HepG2 (cell line): ENCODE measurements around the gene TCFL5. TPM values are rescaled to one million over a fixed set of nuclear protein-coding genes. Genes with fewer than 3 reads are reported as not detected.

Source experiments
- KLF16 ChIP-seq, 2 experiments: sonication (generic) in 1 of 2; formaldehyde crosslinking in 1 of 2; IDR thresholded peaks; 2 replicates each; pipeline versions ENCODE4 v1.6.1 to v1.8.0; 2016 to 2023; ENCODE audit warnings: missing genetic modification reagents in 2 of 2, missing compliant biosample characterization in 1 of 2
- POLR2AphosphoS5 ChIP-seq: IDR thresholded peaks from 2 replicates; pipeline ENCODE4 v1.6.1; 2012; ENCODE audit warnings: low read depth, low read length
- TCF7L2 ChIP-seq: IDR thresholded peaks from 2 replicates; pipeline ENCODE4 v1.6.1; 2011; ENCODE audit warnings: mild to moderate bottlenecking, low read depth, low read length, moderate library complexity
- ZNF670 ChIP-seq: sonication (generic); formaldehyde crosslinking; IDR thresholded peaks from 2 replicates; pipeline ENCODE4 v1.8.0; 2022; ENCODE audit warnings: mild to moderate bottlenecking, missing genetic modification reagents, borderline replicate concordance
- ZNF773 ChIP-seq: sonication (generic); formaldehyde crosslinking; IDR thresholded peaks from 2 replicates; pipeline ENCODE4 v1.4.0; 2020; ENCODE audit warnings: missing genetic modification reagents, borderline replicate concordance
- ZNF841 ChIP-seq: sonication (generic); formaldehyde crosslinking; IDR thresholded peaks from 2 replicates; pipeline ENCODE4 v1.8.1; 2023; ENCODE audit warnings: missing genetic modification reagents, borderline replicate concordance
- polyA plus RNA-seq, 8 experiments: library from polyadenylated mRNA; depleted of rRNA in 3 of 8; stranded (reverse) in 7 of 8; unstranded in 1 of 8; fragments of >200 nt; fragmentation: Illumina TruSeq in 4 of 8; extraction: Trizol in 4 of 8; gene quantifications; 2 replicates each; pipeline versions ENCODE4 v1.2.1 to v1.2.3, GENCODE V29; 2011 to 2016; ENCODE audit warnings: low read depth in 4 of 8, missing spikeins in 1 of 8, mixed read lengths in 1 of 8; ENCODE audit not compliant: insufficient read depth in 1 of 8
- total RNA-seq, 5 experiments: library from RNA; depleted of rRNA; stranded (reverse); fragments of >200 nt; fragmentation: Illumina TruSeq; extraction: Trizol; gene quantifications; 2 replicates each; pipeline ENCODE4 v1.2.3, GENCODE V29; 2016; ENCODE audit warnings: low read depth in 1 of 5
- TF ChIP-seq, protein P1 (sequence below): sonication (generic); formaldehyde crosslinking; IDR thresholded peaks from 2 replicates; pipeline ENCODE4 v1.9.0; 2021; ENCODE audit warnings: mild to moderate bottlenecking, missing genetic modification reagents
- TF ChIP-seq, protein P2 (sequence below): IDR thresholded peaks from 2 replicates; pipeline ENCODE4 v1.4.0; 2020; ENCODE audit warnings: mild to moderate bottlenecking, missing genetic modification reagents
- TF ChIP-seq, protein P3 (sequence below): fragments of 450-650 bp; IDR thresholded peaks from 2 replicates; pipeline ENCODE4 v1.6.1; 2016
- TF ChIP-seq, protein P4 (sequence below): sonication (generic); formaldehyde crosslinking; IDR thresholded peaks from 2 replicates; pipeline ENCODE4 v1.5.0; 2020; ENCODE audit warnings: mild to moderate bottlenecking, missing genetic modification reagents, borderline replicate concordance

Gene TCFL5
- total and polyA plus RNA-seq, 2 of the 13 experiments (the other 11 are each of a cell fraction or from before 2014, with no cell fraction given), result 14.8 to 20.0 TPM

DNA sequence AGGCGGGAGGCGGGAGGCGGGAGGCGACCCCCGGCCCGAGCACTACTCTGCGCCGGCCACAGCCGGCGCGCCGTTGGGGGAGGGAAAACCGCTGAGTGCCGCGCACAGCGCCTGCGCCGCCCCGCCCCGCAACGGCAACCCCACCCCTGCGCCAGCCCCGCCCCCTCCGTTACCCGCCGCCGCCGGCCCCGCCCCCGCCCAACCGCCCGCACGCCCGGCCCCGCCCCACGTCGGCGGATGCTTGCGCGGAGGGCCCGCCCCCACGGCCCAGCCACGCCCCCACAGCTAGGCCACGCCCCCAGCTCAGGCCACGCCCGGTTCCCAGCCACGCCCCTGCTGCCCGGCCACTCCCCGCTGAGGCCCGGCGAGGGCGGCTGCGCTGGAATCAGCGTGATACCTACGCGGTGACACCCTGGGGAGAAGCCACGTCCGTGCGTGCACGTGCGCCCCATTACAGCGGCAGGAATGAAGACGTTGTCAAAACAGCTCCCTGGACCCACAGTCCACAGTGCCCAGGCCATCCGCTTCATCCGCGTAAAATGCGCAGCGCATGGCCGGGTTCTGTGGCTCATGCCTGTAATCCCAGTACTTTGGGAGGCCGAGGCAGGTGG lies at the start of gene TCFL5 (continued):
- TF ChIP-seq, protein P1, sequence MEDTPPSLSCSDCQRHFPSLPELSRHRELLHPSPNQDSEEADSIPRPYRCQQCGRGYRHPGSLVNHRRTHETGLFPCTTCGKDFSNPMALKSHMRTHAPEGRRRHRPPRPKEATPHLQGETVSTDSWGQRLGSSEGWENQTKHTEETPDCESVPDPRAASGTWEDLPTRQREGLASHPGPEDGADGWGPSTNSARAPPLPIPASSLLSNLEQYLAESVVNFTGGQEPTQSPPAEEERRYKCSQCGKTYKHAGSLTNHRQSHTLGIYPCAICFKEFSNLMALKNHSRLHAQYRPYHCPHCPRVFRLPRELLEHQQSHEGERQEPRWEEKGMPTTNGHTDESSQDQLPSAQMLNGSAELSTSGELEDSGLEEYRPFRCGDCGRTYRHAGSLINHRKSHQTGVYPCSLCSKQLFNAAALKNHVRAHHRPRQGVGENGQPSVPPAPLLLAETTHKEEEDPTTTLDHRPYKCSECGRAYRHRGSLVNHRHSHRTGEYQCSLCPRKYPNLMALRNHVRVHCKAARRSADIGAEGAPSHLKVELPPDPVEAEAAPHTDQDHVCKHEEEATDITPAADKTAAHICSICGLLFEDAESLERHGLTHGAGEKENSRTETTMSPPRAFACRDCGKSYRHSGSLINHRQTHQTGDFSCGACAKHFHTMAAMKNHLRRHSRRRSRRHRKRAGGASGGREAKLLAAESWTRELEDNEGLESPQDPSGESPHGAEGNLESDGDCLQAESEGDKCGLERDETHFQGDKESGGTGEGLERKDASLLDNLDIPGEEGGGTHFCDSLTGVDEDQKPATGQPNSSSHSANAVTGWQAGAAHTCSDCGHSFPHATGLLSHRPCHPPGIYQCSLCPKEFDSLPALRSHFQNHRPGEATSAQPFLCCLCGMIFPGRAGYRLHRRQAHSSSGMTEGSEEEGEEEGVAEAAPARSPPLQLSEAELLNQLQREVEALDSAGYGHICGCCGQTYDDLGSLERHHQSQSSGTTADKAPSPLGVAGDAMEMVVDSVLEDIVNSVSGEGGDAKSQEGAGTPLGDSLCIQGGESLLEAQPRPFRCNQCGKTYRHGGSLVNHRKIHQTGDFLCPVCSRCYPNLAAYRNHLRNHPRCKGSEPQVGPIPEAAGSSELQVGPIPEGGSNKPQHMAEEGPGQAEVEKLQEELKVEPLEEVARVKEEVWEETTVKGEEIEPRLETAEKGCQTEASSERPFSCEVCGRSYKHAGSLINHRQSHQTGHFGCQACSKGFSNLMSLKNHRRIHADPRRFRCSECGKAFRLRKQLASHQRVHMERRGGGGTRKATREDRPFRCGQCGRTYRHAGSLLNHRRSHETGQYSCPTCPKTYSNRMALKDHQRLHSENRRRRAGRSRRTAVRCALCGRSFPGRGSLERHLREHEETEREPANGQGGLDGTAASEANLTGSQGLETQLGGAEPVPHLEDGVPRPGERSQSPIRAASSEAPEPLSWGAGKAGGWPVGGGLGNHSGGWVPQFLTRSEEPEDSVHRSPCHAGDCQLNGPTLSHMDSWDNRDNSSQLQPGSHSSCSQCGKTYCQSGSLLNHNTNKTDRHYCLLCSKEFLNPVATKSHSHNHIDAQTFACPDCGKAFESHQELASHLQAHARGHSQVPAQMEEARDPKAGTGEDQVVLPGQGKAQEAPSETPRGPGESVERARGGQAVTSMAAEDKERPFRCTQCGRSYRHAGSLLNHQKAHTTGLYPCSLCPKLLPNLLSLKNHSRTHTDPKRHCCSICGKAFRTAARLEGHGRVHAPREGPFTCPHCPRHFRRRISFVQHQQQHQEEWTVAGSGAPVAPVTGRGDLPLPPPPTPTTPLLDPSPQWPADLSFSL (CRISPR knock-in tag), result 0 out of 2 replicates have a peak, but pooled peaks have one; percentile 15
- TF ChIP-seq KLF16 (CRISPR knock-in tag; IDR thresholded peaks at IDR 0.05), result peak in 1 of 2 experiments; percentile 83; a peak in 2 of 4 replicates
- TF ChIP-seq, protein P2, sequence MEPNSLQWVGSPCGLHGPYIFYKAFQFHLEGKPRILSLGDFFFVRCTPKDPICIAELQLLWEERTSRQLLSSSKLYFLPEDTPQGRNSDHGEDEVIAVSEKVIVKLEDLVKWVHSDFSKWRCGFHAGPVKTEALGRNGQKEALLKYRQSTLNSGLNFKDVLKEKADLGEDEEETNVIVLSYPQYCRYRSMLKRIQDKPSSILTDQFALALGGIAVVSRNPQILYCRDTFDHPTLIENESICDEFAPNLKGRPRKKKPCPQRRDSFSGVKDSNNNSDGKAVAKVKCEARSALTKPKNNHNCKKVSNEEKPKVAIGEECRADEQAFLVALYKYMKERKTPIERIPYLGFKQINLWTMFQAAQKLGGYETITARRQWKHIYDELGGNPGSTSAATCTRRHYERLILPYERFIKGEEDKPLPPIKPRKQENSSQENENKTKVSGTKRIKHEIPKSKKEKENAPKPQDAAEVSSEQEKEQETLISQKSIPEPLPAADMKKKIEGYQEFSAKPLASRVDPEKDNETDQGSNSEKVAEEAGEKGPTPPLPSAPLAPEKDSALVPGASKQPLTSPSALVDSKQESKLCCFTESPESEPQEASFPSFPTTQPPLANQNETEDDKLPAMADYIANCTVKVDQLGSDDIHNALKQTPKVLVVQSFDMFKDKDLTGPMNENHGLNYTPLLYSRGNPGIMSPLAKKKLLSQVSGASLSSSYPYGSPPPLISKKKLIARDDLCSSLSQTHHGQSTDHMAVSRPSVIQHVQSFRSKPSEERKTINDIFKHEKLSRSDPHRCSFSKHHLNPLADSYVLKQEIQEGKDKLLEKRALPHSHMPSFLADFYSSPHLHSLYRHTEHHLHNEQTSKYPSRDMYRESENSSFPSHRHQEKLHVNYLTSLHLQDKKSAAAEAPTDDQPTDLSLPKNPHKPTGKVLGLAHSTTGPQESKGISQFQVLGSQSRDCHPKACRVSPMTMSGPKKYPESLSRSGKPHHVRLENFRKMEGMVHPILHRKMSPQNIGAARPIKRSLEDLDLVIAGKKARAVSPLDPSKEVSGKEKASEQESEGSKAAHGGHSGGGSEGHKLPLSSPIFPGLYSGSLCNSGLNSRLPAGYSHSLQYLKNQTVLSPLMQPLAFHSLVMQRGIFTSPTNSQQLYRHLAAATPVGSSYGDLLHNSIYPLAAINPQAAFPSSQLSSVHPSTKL, result peak; percentile 77
- TF ChIP-seq TCF7L2, result no peak
- TF ChIP-seq, protein P3, sequence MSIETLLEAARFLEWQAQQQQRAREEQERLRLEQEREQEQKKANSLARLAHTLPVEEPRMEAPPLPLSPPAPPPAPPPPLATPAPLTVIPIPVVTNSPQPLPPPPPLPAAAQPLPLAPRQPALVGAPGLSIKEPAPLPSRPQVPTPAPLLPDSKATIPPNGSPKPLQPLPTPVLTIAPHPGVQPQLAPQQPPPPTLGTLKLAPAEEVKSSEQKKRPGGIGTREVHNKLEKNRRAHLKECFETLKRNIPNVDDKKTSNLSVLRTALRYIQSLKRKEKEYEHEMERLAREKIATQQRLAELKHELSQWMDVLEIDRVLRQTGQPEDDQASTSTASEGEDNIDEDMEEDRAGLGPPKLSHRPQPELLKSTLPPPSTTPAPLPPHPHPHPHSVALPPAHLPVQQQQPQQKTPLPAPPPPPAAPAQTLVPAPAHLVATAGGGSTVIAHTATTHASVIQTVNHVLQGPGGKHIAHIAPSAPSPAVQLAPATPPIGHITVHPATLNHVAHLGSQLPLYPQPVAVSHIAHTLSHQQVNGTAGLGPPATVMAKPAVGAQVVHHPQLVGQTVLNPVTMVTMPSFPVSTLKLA, result peak; percentile 83
- TF ChIP-seq, protein P4, sequence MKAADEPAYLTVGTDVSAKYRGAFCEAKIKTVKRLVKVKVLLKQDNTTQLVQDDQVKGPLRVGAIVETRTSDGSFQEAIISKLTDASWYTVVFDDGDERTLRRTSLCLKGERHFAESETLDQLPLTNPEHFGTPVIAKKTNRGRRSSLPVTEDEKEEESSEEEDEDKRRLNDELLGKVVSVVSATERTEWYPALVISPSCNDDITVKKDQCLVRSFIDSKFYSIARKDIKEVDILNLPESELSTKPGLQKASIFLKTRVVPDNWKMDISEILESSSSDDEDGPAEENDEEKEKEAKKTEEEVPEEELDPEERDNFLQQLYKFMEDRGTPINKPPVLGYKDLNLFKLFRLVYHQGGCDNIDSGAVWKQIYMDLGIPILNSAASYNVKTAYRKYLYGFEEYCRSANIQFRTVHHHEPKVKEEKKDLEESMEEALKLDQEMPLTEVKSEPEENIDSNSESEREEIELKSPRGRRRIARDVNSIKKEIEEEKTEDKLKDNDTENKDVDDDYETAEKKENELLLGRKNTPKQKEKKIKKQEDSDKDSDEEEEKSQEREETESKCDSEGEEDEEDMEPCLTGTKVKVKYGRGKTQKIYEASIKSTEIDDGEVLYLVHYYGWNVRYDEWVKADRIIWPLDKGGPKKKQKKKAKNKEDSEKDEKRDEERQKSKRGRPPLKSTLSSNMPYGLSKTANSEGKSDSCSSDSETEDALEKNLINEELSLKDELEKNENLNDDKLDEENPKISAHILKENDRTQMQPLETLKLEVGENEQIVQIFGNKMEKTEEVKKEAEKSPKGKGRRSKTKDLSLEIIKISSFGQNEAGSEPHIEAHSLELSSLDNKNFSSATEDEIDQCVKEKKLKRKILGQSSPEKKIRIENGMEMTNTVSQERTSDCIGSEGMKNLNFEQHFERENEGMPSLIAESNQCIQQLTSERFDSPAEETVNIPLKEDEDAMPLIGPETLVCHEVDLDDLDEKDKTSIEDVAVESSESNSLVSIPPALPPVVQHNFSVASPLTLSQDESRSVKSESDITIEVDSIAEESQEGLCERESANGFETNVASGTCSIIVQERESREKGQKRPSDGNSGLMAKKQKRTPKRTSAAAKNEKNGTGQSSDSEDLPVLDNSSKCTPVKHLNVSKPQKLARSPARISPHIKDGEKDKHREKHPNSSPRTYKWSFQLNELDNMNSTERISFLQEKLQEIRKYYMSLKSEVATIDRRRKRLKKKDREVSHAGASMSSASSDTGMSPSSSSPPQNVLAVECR, result peak; percentile 91
- TF ChIP-seq ZNF773 (CRISPR knock-in tag), result peak; percentile 92; the same call in 1 of the 2 replicates
- TF ChIP-seq ZNF841 (CRISPR knock-in tag), result no peak
- peak; percentile 91; the same call in 1 of the 2 replicates for TF ChIP-seq ZNF670 (CRISPR knock-in tag)
- TF ChIP-seq POLR2AphosphoS5, result peak; percentile 74
